ENCODE measurements around the gene RACK1. TPM values are rescaled to one million over a fixed set of nuclear protein-coding genes. Genes with fewer than 3 reads are reported as not detected.
A peak's percentile ranks its signal among the peaks of the same experiment; 100 is the strongest.

RACK1 gene
- polyA plus RNA-seq, 1 donor (not counting 4 experiments of a cell fraction or from before 2014, with no cell fraction given) = 3,291 TPM

GRCh38 chr5:181186986-181187499, 56.7 kb downstream of the RACK1 start:
- Histone ChIP-seq H3K9me1 (ENCODE audit: control insufficient read depth, extremely low read depth, insufficient read depth, low read length) (no peaks in the 10 kb centered on the region), H3K4me2 (ENCODE audit: control insufficient read depth, extremely low read depth, insufficient read depth, low read depth, low read length) (peak overlapping the region; percentile 76), H2AFZ (ENCODE audit: control insufficient read depth, low read length) (peak overlapping the region; percentile 22), H3K4me3 (ENCODE audit: control insufficient read depth in 2 of 3, extremely low read depth in 1 of 3, insufficient read depth in 2 of 3, low read depth in 1 of 3, low read length in 3 of 3) (peak overlapping the region in 1 of 3 experiments; percentile 47), H3K27me3 (ENCODE audit: control insufficient read depth, extremely low read depth, insufficient read depth, low read length) (no peaks in the 10 kb centered on the region), H3K9ac (ENCODE audit: control insufficient read depth, extremely low read depth, insufficient read depth, low read length) (no peak overlapping the region), H3K36me3 (ENCODE audit: control insufficient read depth in 2 of 2, extremely low read depth in 1 of 2, insufficient read depth in 2 of 2, low read length in 2 of 2) (no peaks in the 10 kb centered on the region), H3K79me2 (ENCODE audit: control insufficient read depth, insufficient read depth, low read length) (no peaks in the 10 kb centered on the region), H3K9me3 (ENCODE audit: control insufficient read depth, low read depth, low read length) (no peaks in the 10 kb centered on the region), H3K4me1 (ENCODE audit: control insufficient read depth, extremely low read depth, insufficient read depth, low read length) (peaks cover 12% of the 10 kb centered on the region), H3K27ac (ENCODE audit: control insufficient read depth, insufficient read depth, low read length) (peak overlapping the region; percentile 14), H4K20me1 (ENCODE audit: control insufficient read depth, extremely low read depth, insufficient read depth, low read length) (peaks cover 2% of the 10 kb centered on the region)
- TF ChIP-seq CTCF (optimal IDR thresholded peaks at IDR 0.05 in 1 of 3, IDR thresholded peaks at IDR 0.05 in 1 of 3, conservative IDR thresholded peaks at IDR 0.05 in 1 of 3; ENCODE audit: extremely low read depth in 1 of 3, insufficient read depth in 2 of 3, low read length in 3 of 3) (no peak), EZH2 (IDR thresholded peaks at IDR 0.05; ENCODE audit: low read length) (no peak)
- DNase-seq (ENCODE audit: low read depth, low spot score) (no peak), FAIRE-seq (no peak)
- dilution Hi-C loops (cut with MboI; ENCODE audit: extremely low pct_ligation_motif_present, low sequenced_read_pairs) = no loop called here

Small RNAs within 50 kb of the gene (small RNA-seq; reads per million reads assigned to genes)
- 0 reads per million in 3 experiments for gene MIR4638 (ENCODE audit: insufficient read length in 3 of 3, low read depth in 3 of 3, low replicate concordance in 1 of 3)
- 0 reads per million in 3 experiments for gene SNORD95 (ENCODE audit: insufficient read length in 3 of 3, low read depth in 3 of 3, low replicate concordance in 1 of 3)
- 0 reads per million in 3 experiments for gene SNORD96A (ENCODE audit: insufficient read length in 3 of 3, low read depth in 3 of 3, low replicate concordance in 1 of 3)

Other genes starting within 250 kb of the RACK1 start
- 0.07 to 0.14 TPM in 2 of 3 replicates, not detected in the other for gene BTNL9, start 203.6 kb downstream of the RACK1 start, polyA plus RNA-seq
- not detected in 3 replicates for gene OR2V1, start 112.7 kb downstream of the RACK1 start, polyA plus RNA-seq
- gene OR2V2, start 96.3 kb downstream of the RACK1 start, polyA plus RNA-seq = not detected in 3 replicates
- gene TRIM7, start 38.7 kb downstream of the RACK1 start, polyA plus RNA-seq = 21.7 to 27.6 TPM (median 22.4 TPM) in 3 replicates
- 11.8 to 14.1 TPM (median 13.4 TPM) in 3 replicates for gene TRIM41, start 20.6 kb downstream of the RACK1 start, polyA plus RNA-seq
- gene TRIM52, start 17.2 kb upstream of the RACK1 start, polyA plus RNA-seq = 4.3 to 7.7 TPM (median 7.5 TPM) in 3 replicates
- not detected in 3 replicates for gene OR4F3, start 123.4 kb upstream of the RACK1 start, polyA plus RNA-seq